ENCODE results near the gene NUP93. TPM values are rescaled to one million over a fixed set of nuclear protein-coding genes. Genes with fewer than 3 reads are reported as not detected.
A peak's percentile ranks its signal among the peaks of the same experiment; 100 is the strongest.
"Not testable (repeated sequence)": the region's sequence is repeated elsewhere in the genome, so short reads cannot be mapped to it uniquely, and the experiment has no call there.

NUP93 gene
- total and polyA plus RNA-seq, 2 experiments from 2014 or later = 23.5 to 35.7 TPM

DNA sequence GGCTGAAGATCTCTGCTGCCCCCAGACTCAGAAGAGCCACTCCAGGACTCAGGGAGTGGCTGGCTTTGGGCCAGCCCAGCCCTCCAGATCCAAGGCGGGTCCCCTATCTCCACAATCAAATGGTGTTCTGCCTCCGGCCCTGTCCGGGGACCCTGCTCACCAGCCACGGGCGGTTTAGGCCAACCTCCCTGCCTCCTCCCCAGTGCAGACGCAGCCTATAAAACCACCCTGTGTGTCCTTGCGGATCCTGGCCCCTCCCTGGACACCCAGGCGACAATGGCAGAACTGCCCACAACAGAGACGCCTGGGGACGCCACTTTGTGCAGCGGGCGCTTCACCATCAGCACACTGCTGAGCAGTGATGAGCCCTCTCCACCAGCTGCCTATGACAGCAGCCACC lies 135.0 kb downstream of the NUP93 start, which contains the start of gene SLC12A3:
TSS of gene SLC12A3 (plus strand) at position 248 of the 400 bp plus-strand sequence. CDS start at position 277, 29 bp downstream.
- Histone ChIP-seq H3K4me3 (no peak within 1 kb of the TSS), H3K4me1 (ENCODE audit: insufficient read depth) (peaks cover 22% of the 10 kb centered on the region), H3K9me2 (replicated peaks; ENCODE audit: insufficient read depth) (no peaks in the 10 kb centered on the region), H3K27ac (no peak within 1 kb of the TSS), H3K4me2 (no peak within 1 kb of the TSS), H3K9me3 (ENCODE audit: low read depth) (no peaks in the 10 kb centered on the region), H3K27me3 (no peaks in the 10 kb centered on the region), H4K20me1 (ENCODE audit: insufficient read depth, poor library complexity, severe bottlenecking) (no peaks in the 10 kb centered on the region), H2AFZ (no peak within 1 kb of the TSS), H3K79me2 (no peaks in the 10 kb centered on the region), H3K36me3 (replicated peaks; ENCODE audit: insufficient read depth, low read depth) (no peaks in the 10 kb centered on the region)
- 77% methylated on average over 12 of the region's 12 CpGs for WGBS (ENCODE audit: low lambda C conversion rate, missing lambda C conversion rate)
- no peak for DNase-seq (ENCODE audit: low spot score)
- no peak for TF ChIP-seq EZH2 (IDR thresholded peaks at IDR 0.05; ENCODE audit: borderline replicate concordance)

DNA sequence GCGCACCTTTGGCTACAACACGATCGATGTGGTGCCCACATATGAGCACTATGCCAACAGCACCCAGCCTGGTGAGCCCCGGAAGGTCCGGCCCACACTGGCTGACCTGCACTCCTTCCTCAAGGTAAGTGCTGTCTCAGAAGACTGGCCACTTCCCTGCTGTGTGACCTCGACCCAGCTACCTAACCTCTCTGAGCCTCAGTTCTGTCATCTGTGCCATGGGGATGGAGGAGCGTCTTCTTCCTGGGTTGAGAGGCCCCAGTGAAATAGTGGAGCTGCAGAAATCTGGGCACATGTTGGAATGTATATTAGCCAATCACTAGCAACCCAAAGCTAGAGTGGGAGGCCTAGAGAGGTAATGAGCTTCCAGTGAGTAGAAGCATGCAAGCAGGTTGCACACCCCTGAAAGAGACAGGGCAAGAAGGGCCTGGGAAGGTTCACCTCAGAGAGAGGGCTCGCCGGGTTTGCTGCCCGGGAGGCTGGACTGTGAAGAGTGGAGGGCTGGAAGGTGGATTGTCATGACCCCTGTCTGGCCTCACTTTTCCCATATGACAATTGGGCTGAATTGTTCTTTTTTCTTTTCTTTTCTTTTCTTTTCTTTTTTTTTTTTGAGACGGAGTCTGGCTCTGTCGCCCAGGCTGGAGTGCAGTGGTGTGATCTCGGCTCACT lies 135.6 kb downstream of the NUP93 start:
- Histone ChIP-seq H3K27ac (no peak overlapping the region), H3K9me2 (replicated peaks; ENCODE audit: insufficient read depth) (no peaks in the 10 kb centered on the region), H3K4me3 (no peak overlapping the region), H3K9me3 (ENCODE audit: low read depth) (no peaks in the 10 kb centered on the region), H3K79me2 (no peaks in the 10 kb centered on the region), H3K36me3 (replicated peaks; ENCODE audit: insufficient read depth, low read depth) (no peaks in the 10 kb centered on the region), H2AFZ (no peak overlapping the region), H3K27me3 (no peaks in the 10 kb centered on the region), H4K20me1 (ENCODE audit: insufficient read depth, poor library complexity, severe bottlenecking) (no peaks in the 10 kb centered on the region), H3K4me1 (ENCODE audit: insufficient read depth) (peaks cover 17% of the 10 kb centered on the region), H3K4me2 (no peak overlapping the region)
- TF ChIP-seq, protein P1, sequence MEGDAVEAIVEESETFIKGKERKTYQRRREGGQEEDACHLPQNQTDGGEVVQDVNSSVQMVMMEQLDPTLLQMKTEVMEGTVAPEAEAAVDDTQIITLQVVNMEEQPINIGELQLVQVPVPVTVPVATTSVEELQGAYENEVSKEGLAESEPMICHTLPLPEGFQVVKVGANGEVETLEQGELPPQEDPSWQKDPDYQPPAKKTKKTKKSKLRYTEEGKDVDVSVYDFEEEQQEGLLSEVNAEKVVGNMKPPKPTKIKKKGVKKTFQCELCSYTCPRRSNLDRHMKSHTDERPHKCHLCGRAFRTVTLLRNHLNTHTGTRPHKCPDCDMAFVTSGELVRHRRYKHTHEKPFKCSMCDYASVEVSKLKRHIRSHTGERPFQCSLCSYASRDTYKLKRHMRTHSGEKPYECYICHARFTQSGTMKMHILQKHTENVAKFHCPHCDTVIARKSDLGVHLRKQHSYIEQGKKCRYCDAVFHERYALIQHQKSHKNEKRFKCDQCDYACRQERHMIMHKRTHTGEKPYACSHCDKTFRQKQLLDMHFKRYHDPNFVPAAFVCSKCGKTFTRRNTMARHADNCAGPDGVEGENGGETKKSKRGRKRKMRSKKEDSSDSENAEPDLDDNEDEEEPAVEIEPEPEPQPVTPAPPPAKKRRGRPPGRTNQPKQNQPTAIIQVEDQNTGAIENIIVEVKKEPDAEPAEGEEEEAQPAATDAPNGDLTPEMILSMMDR (IDR thresholded peaks at IDR 0.05; ENCODE audit: poor library complexity) = no peak
- TF ChIP-seq EZH2 (IDR thresholded peaks at IDR 0.05; ENCODE audit: borderline replicate concordance) = no peak
- TF ChIP-seq EZH2phosphoT487 (IDR thresholded peaks at IDR 0.05; ENCODE audit: low read depth, severe bottlenecking, unreplicated experiment) = no peak
- no peak for DNase-seq (ENCODE audit: low spot score)
- WGBS (ENCODE audit: low lambda C conversion rate, missing lambda C conversion rate) = 96% methylated on average over 11 of the region's 13 CpGs

DNA sequence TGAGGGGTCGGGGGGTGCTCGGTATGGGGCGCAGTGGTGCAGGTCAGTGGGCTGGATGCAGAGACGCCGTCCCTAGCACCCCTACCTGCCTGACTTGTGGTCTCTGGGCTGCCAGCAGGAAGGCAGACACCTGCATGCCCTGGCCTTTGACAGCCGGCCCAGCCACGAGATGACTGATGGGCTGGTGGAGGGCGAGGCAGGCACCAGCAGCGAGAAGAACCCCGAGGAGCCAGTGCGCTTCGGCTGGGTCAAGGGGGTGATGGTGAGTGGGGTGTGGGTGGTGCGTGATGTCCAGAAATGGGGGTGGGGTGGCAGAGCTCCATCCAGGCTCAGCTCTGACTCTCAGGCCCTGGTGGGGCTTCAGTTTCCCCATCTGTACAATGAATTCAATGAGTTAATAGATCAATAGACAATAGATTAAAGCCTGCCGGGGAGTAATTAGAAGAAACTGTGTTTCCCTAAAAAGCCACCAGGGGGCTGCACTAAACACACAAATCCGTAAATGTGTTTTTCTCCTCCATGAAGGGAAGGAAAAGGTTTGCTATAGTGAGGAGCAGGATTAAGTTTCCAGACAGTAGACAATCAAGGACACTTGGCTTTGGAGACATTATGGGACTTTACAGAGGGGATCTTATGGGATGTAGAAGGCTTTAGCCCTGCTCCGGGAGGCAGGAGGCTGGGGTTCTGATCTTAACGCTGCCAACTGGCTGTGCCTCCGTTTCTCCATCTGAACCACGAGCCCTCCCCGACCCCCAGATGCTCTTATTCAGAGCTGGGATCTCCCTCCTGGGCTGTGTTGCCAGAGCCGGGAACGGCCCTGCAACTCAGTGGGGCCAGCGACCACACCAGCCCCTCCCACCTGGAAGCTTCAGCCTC lies 137.3 kb downstream of the NUP93 start:
- H3K36me3 ChIP-seq (replicated peaks; ENCODE audit: insufficient read depth, low read depth) = no peaks in the 10 kb centered on the region
- no peaks in the 10 kb centered on the region for H4K20me1 ChIP-seq (ENCODE audit: insufficient read depth, poor library complexity, severe bottlenecking)
- peak; percentile 77 for DNase-seq (ENCODE audit: low spot score)
- no peak overlapping the region for H3K4me3 ChIP-seq
- no peaks in the 10 kb centered on the region for H3K79me2 ChIP-seq
- H3K4me2 ChIP-seq = no peak overlapping the region
- H3K27ac ChIP-seq = no peak overlapping the region
- 64% methylated on average over 22 of the region's 23 CpGs for WGBS (ENCODE audit: low lambda C conversion rate, missing lambda C conversion rate)
- H3K9me2 ChIP-seq (replicated peaks; ENCODE audit: insufficient read depth) = no peaks in the 10 kb centered on the region
- no peak overlapping the region for H2AFZ ChIP-seq
- H3K9me3 ChIP-seq (ENCODE audit: low read depth) = no peaks in the 10 kb centered on the region
- TF ChIP-seq, protein P1 (IDR thresholded peaks at IDR 0.05; ENCODE audit: poor library complexity) = peak; percentile 70
- TF ChIP-seq EZH2 (IDR thresholded peaks at IDR 0.05; ENCODE audit: borderline replicate concordance) = no peak
- no peaks in the 10 kb centered on the region for H3K4me1 ChIP-seq (ENCODE audit: insufficient read depth)
- H3K27me3 ChIP-seq = no peaks in the 10 kb centered on the region

GRCh38 chr16:56868175-56868574 lies 138.2 kb downstream of the NUP93 start:
- Histone ChIP-seq H4K20me1 (ENCODE audit: insufficient read depth, poor library complexity, severe bottlenecking) (no peaks in the 10 kb centered on the region), H3K9me2 (replicated peaks; ENCODE audit: insufficient read depth) (no peaks in the 10 kb centered on the region), H3K27me3 (no peaks in the 10 kb centered on the region), H2AFZ (no peak overlapping the region), H3K27ac (no peak overlapping the region), H3K79me2 (no peaks in the 10 kb centered on the region), H3K4me1 (ENCODE audit: insufficient read depth) (no peaks in the 10 kb centered on the region), H3K9me3 (ENCODE audit: low read depth) (no peaks in the 10 kb centered on the region), H3K36me3 (replicated peaks; ENCODE audit: insufficient read depth, low read depth) (no peaks in the 10 kb centered on the region), H3K4me3 (no peak overlapping the region), H3K4me2 (no peak overlapping the region)
- no peak for DNase-seq (ENCODE audit: low spot score)
- 94% methylated on average over 9 of the region's 9 CpGs for WGBS (ENCODE audit: low lambda C conversion rate, missing lambda C conversion rate)
- TF ChIP-seq EZH2 (IDR thresholded peaks at IDR 0.05; ENCODE audit: borderline replicate concordance) = no peak
- no peak for TF ChIP-seq EZH2phosphoT487 (IDR thresholded peaks at IDR 0.05; ENCODE audit: low read depth, severe bottlenecking, unreplicated experiment)
- TF ChIP-seq, protein P1 (IDR thresholded peaks at IDR 0.05; ENCODE audit: poor library complexity) = no peak

- not testable (repeated sequence) for DNase-seq (ENCODE audit: low spot score); H3K9me3 ChIP-seq (ENCODE audit: low read depth); H3K4me3 ChIP-seq; H2AFZ ChIP-seq; H3K4me2 ChIP-seq; H3K27me3 ChIP-seq; H3K27ac ChIP-seq; H3K36me3 ChIP-seq (replicated peaks; ENCODE audit: insufficient read depth, low read depth); H3K9me2 ChIP-seq (replicated peaks; ENCODE audit: insufficient read depth); H3K79me2 ChIP-seq; H3K4me1 ChIP-seq (ENCODE audit: insufficient read depth); H4K20me1 ChIP-seq (ENCODE audit: insufficient read depth, poor library complexity, severe bottlenecking)
- WGBS (ENCODE audit: low lambda C conversion rate, missing lambda C conversion rate) = 78% methylated on average over 5 of the region's 5 CpGs
Observed at GRCh38 chr16:56868766-56869165, 138.8 kb downstream of the NUP93 start.

All from hepatocyte (in vitro differentiated cells).